GM18505 (cell line): ENCODE data around the gene LENEP.

Experiments
- ATAC-seq: cut with Tn5 transposase; IDR thresholded peaks from one replicate; pipeline ENCODE4 v1.9.1; 2021; ENCODE audit not compliant: unreplicated experiment
- POLR2A ChIP-seq: IDR thresholded peaks from 4 replicates; pipeline ENCODE4 v1.6.1; 2011; ENCODE audit warnings: borderline replicate concordance; ENCODE audit not compliant: insufficient read depth, insufficient read length; ENCODE audit errors: extremely low read depth

The LENEP gene

GRCh38 chr1:155009742-155010141, 16.4 kb downstream of the LENEP start:
- TF ChIP-seq POLR2A = no peak
- ATAC-seq = no peak

GRCh38 chr1:155010211-155010918, 17.0 kb downstream of the LENEP start:
- no peak for ATAC-seq

GRCh38 chr1:155011004-155011416, 17.6 kb downstream of the LENEP start:
- ATAC-seq = no peak
- no peak for TF ChIP-seq POLR2A

More at GRCh38 chr1:155010211-155010918, 17.0 kb downstream of the LENEP start:
- TF ChIP-seq POLR2A = no peak

DNA sequence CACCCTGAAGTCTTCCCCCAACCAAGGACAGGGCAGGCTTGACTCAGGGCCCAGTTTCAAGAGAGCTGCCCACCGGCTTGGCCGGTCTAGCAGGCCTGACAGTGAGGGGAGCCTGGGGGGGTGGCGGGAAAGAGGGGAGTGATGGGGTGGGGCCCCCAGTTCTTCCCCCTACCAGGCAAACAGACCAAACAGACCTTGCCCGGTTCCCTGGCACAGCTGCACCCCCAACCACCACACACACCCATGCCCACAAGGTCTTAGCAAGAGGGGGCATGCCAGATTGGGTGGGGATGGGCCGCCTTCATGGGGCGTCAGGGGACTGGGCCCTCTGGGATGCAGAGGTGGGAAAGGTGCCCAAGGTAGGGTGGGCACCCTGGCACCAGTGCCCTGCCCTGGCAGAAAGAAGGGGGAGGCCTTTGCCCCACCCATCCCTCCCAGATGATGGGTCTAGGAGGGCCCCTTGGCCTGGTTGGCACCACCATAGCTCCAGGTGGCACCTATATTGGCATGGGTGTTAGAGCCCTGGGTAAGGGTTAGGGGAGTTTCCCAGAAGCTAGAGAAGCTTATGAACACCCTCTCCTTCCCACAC, 18.1 kb downstream of the LENEP start:
- ATAC-seq = no peak
- TF ChIP-seq POLR2A = no peak

DNA sequence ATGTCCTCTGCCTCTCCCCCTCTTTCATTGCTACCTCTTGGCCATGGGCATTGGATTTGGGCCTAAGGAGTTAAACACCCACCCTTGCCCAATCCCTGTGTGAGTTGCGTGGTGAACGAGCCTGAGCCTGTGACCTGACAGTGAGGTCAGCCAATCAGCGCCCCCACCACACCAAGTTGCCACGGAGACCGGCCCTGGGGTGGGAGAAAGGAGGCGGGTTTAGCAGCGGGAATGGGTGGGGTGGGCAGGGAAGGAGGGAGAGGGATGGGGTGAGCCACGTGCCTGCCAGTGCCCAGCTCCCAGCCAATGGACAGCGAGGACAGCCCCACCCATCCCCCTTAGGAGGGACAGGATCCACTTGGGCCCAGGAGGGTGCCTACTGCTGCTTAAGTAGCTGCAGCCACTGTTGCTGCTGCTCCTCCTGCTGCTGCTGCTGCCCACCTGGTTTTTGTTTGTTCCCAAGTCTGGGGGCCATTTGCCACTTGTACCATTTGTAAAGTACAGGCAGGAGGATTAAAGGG, 18.7 kb downstream of the LENEP start:
- no peak for TF ChIP-seq POLR2A
- no peak for ATAC-seq

DNA sequence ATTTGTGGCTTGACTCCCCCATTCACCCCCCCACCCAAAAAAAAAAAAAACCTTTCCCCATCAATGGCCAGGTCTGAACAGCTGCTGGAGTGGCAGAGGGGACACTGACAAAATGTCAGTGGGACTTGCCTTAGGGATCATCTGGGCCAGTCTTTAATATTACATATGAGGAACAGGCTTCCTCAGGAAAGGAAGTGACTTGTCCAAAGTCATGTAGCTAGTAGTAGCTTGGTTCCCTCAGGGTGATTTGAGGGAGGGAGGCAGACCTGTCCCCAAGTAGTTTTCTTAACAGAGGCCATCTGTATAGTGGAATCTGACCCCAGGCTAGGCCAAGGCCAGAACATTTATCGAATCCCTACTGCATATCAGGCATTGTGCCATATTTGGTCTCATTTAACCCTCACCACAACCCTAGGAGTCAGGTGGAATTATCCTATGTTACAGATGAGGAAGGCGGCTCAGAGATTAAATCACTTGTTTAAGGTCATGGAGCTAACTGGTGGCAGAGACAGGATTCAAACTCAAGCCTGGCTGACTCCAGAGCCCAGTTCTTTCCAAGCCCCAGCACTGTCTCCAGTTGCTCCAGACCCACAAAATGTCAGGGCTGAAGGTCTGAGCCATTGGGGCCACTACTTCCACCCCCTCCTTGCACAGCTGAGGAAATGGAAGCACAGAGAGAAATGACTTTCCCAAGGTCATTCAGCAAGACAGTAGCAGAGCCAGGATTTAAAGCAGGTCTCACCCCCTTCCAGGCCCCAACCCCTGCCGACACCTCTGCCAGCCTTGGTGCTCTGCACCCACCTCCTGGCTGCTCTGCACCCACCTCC, 19.6 kb downstream of the LENEP start:
- ATAC-seq = no peak
- TF ChIP-seq POLR2A = no peak

- no peak for TF ChIP-seq POLR2A
- no peak for ATAC-seq
These were observed 20.2 kb downstream of the LENEP start for GRCh38 chr1:155013632-155014031.

DNA sequence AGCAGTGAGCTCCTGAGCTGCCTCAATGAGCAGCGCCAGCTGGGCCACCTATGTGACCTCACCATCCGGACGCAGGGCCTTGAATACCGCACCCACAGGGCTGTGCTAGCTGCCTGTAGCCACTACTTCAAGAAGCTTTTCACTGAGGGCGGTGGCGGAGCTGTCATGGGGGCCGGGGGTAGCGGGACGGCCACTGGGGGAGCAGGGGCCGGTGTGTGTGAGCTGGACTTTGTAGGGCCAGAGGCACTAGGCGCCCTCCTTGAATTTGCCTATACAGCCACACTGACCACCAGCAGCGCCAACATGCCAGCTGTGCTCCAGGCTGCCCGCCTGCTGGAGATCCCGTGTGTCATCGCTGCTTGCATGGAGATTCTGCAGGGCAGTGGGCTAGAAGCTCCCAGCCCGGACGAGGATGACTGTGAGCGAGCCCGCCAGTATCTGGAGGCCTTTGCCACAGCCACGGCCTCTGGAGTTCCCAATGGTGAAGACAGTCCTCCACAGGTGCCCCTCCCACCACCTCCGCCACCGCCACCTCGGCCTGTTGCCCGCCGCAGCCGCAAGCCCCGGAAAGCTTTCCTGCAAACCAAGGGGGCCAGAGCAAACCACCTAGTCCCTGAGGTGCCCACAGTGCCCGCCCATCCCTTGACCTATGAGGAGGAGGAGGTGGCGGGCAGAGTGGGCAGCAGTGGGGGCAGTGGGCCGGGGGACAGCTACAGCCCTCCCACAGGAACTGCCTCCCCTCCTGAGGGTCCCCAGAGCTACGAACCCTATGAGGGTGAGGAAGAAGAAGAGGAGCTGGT, 21.5 kb downstream of the LENEP start:
- no peak for TF ChIP-seq POLR2A
- ATAC-seq = no peak

- no peak for TF ChIP-seq POLR2A
- ATAC-seq = no peak
These were observed 22.3 kb downstream of the LENEP start for GRCh38 chr1:155015527-155016230.

DNA sequence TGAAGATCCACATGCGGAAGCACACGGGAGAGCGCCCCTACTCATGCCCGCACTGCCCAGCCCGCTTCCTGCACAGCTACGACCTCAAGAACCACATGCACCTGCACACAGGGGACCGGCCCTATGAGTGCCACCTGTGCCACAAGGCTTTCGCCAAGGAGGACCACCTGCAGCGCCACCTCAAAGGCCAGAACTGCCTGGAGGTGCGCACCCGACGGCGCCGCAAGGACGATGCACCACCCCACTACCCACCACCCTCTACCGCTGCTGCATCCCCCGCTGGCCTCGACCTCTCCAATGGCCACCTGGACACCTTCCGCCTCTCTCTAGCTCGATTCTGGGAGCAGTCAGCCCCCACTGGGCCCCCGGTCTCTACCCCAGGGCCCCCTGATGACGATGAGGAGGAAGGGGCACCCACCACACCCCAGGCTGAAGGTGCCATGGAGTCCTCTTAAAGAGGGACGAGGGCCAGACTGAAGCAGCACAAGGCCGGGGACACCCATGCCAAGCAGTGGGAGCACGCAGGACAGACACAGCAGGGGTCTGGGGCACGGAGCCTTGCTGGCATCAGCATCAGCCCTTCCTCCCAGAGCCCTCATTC, 22.9 kb downstream of the LENEP start:
- TF ChIP-seq POLR2A = no peak
- ATAC-seq = no peak

DNA sequence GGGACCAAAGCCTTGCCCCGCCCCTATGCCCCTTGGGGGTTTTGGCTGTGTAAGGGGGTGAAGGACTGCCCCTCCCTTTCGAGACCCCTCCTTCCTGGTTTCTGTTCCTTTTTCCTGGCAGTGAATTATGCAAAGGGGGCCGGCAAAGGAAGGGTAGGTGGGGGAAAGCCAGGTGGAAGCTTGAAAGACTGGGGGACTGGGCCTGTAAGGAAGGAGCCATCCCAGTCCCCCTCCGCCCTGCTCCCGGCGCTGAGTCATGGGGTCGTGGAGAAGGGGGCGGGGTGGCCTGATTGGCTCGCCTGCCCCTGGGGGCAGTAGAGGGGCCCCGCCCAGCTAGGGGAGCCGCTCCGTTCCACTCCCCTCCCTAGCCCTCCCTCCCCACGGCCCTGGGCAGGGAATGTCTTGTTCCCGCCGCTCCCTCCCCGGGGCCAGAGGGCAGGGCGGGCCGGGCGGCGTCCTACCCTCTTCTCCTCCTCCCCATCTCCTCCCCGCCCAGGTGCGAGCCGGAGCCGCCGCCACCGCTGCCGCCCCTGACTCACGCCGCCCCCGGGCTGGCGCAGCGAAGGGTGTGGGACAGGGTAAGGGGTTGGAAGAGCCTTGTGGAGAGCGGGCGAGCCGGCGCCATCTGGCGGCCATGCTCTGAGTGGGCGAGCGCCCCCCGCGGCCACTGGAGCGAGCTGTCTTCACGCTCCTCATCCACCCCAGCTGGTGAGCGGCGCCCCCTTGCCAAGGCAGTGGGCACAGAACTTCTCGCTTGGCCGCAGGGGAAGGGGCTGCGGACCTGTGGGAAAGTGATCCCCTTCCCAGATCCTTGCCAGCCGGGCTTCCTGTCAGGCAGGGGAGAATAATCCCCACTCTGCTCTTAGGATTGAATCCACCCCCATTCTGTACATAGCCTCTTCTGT, 23.9 kb downstream of the LENEP start:
- TF ChIP-seq POLR2A = peak; percentile 52
- peak; percentile 78 for ATAC-seq
